ENCODE data around the gene SYCP3.

The SYCP3 gene

GRCh38 chr12:101781834-101782233 lies 42.6 kb upstream of the SYCP3 start:
- Histone ChIP-seq H3K27ac (replicated peaks) (no peak overlapping the region), H3K4me3 (replicated peaks; ENCODE audit: insufficient read depth, low read length) (no peak overlapping the region), H3K27me3 (ENCODE audit: insufficient read depth, poor library complexity, severe bottlenecking) (no peaks in the 10 kb centered on the region)
- TF ChIP-seq CTCF (IDR thresholded peaks at IDR 0.05; ENCODE audit: insufficient read depth, low read length) (no peak), GABPA (IDR thresholded peaks at IDR 0.05; ENCODE audit: low read depth) (no peak), REST (IDR thresholded peaks at IDR 0.05; ENCODE audit: insufficient replicate concordance, low read depth) (no peak), SPI1 (IDR thresholded peaks at IDR 0.05; ENCODE audit: borderline replicate concordance, low read depth) (no peak), POLR2AphosphoS5 (IDR thresholded peaks at IDR 0.05; ENCODE audit: low read depth) (no peak)
- DNase-seq (ENCODE audit: low read depth in 1 of 2, low spot score in 1 of 2), result no peak

GRCh38 chr12:101780599-101780998 lies 41.3 kb upstream of the SYCP3 start:
- DNase-seq (ENCODE audit: low read depth in 1 of 2, low spot score in 1 of 2), result no peak
- Histone ChIP-seq H3K27ac (replicated peaks) (no peak overlapping the region), H3K27me3 (ENCODE audit: insufficient read depth, poor library complexity, severe bottlenecking) (no peaks in the 10 kb centered on the region), H3K4me3 (replicated peaks; ENCODE audit: insufficient read depth, low read length) (no peak overlapping the region)
- TF ChIP-seq REST (IDR thresholded peaks at IDR 0.05; ENCODE audit: insufficient replicate concordance, low read depth) (no peak), POLR2AphosphoS5 (IDR thresholded peaks at IDR 0.05; ENCODE audit: low read depth) (no peak), CTCF (IDR thresholded peaks at IDR 0.05; ENCODE audit: insufficient read depth, low read length) (no peak), GABPA (IDR thresholded peaks at IDR 0.05; ENCODE audit: low read depth) (no peak), SPI1 (IDR thresholded peaks at IDR 0.05; ENCODE audit: borderline replicate concordance, low read depth) (peak; percentile 37; the same call in 1 of the 2 replicates)

GRCh38 chr12:101779626-101780025 lies 40.4 kb upstream of the SYCP3 start:
- no peak for DNase-seq (ENCODE audit: low read depth in 1 of 2, low spot score in 1 of 2)

More at GRCh38 chr12:101779626-101780025, 40.4 kb upstream of the SYCP3 start:
- TF ChIP-seq CTCF (IDR thresholded peaks at IDR 0.05; ENCODE audit: insufficient read depth, low read length), result no peak
- TF ChIP-seq GABPA (IDR thresholded peaks at IDR 0.05; ENCODE audit: low read depth), result no peak
- TF ChIP-seq REST (IDR thresholded peaks at IDR 0.05; ENCODE audit: insufficient replicate concordance, low read depth), result no peak
- TF ChIP-seq POLR2AphosphoS5 (IDR thresholded peaks at IDR 0.05; ENCODE audit: low read depth), result no peak
- no peak for TF ChIP-seq SPI1 (IDR thresholded peaks at IDR 0.05; ENCODE audit: borderline replicate concordance, low read depth)
- H3K4me3 ChIP-seq (replicated peaks; ENCODE audit: insufficient read depth, low read length), result no peak overlapping the region
- no peaks in the 10 kb centered on the region for H3K27me3 ChIP-seq (ENCODE audit: insufficient read depth, poor library complexity, severe bottlenecking)
- H3K27ac ChIP-seq (replicated peaks), result no peak overlapping the region

All from HL-60 (cell line).